HG02884 (cell line): Measurements from ENCODE around the gene MOAP1.
"Not testable (repeated sequence)": the region's sequence is repeated elsewhere in the genome, so short reads cannot be mapped to it uniquely, and the experiment has no call there.

Experiments used
- ATAC-seq: cut with Tn5 transposase; IDR thresholded peaks from one replicate; pipeline ENCODE4 v1.9.1; 2021; ENCODE audit warnings: mild to moderate bottlenecking, moderate library complexity; ENCODE audit not compliant: unreplicated experiment

The MOAP1 gene

GRCh38 chr14:93186466-93186865, 1.8 kb upstream of the MOAP1 start:
- no peak for ATAC-seq

GRCh38 chr14:93185349-93185720, 638 bp upstream of the MOAP1 start:
- peak; percentile 3 for ATAC-seq

GRCh38 chr14:93183596-93184317, 940 bp downstream of the MOAP1 start:
- no peak for ATAC-seq

GRCh38 chr14:93175492-93175891, 9.2 kb downstream of the MOAP1 start:
- ATAC-seq, result no peak

GRCh38 chr14:93174731-93175130, 10.0 kb downstream of the MOAP1 start:
- not testable (repeated sequence) for ATAC-seq

GRCh38 chr14:93173943-93174395, 10.7 kb downstream of the MOAP1 start:
- no peak for ATAC-seq

GRCh38 chr14:93171376-93171775, 13.3 kb downstream of the MOAP1 start:
- ATAC-seq, result no peak

- not testable (repeated sequence) for ATAC-seq
Measured at GRCh38 chr14:93170141-93170540, 14.6 kb downstream of the MOAP1 start.

GRCh38 chr14:93169619-93170018, 15.1 kb downstream of the MOAP1 start:
- not testable (repeated sequence) for ATAC-seq

GRCh38 chr14:93168610-93169009, 16.1 kb downstream of the MOAP1 start:
- not testable (repeated sequence) for ATAC-seq

GRCh38 chr14:93165271-93166265, 19.1 kb downstream of the MOAP1 start:
- not testable (repeated sequence) for ATAC-seq

- no peak for ATAC-seq
Measured at GRCh38 chr14:93163564-93163963, 21.1 kb downstream of the MOAP1 start.

- ATAC-seq, result no peak
Measured at GRCh38 chr14:93161411-93161940, 23.2 kb downstream of the MOAP1 start.

- ATAC-seq, result no peak
Measured at GRCh38 chr14:93160353-93160801, 24.3 kb downstream of the MOAP1 start.

- ATAC-seq, result not testable (repeated sequence)
Measured at GRCh38 chr14:93159625-93160352, 24.9 kb downstream of the MOAP1 start.

GRCh38 chr14:93158349-93158748, 26.3 kb downstream of the MOAP1 start:
- ATAC-seq, result not testable (repeated sequence)

GRCh38 chr14:93156693-93157369, 27.9 kb downstream of the MOAP1 start:
- no peak for ATAC-seq

- no peak for ATAC-seq
Measured at GRCh38 chr14:93155667-93156066, 29.0 kb downstream of the MOAP1 start.

- no peak for ATAC-seq
Measured at GRCh38 chr14:93153121-93153520, 31.6 kb downstream of the MOAP1 start.
